ENCODE measurements around the gene SFRP4. TPM values are rescaled to one million over a fixed set of nuclear protein-coding genes. Genes with fewer than 3 reads are reported as not detected.

The SFRP4 gene
- total and polyA plus RNA-seq, 10 of the 15 experiments (the other 5 are each of a cell fraction or from before 2014, with no cell fraction given): 0.02 to 0.15 (median 0.14) TPM; not detected in 7

DNA sequence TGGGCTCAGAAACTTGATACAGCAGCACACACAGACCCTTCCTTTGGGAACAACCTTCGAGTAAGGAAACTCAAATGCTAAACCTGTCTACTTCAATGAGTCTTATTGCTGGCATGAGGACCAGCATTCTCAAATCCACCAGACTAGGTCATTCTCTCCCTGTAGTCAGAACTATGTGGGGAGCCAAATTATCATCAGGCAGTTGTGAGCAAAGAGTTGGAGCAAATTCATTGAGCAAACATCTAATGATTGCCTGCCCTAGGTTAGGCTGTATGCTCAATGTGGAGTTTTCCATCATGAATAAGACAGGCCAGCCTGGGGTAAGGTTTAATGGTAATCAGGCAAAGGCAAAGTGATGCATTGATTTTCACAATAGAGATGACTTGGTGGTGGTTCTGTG, 7.4 kb upstream of the SFRP4 start:
- no peak for FAIRE-seq
- Histone ChIP-seq H3K9ac (ENCODE audit: control insufficient read depth, insufficient read depth, low read length) (no peak overlapping the region), H3K9me3 (replicated peaks; ENCODE audit: control insufficient read depth, insufficient read depth, low read length) (peaks cover 8% of the 10 kb centered on the region; the same call in 2 of the 3 replicates), H2AFZ (ENCODE audit: control insufficient read depth, low read depth, low read length) (no peak overlapping the region), H3K27me3 (replicated peaks in 1 of 2; ENCODE audit: control insufficient read depth in 2 of 2, insufficient read depth in 2 of 2, low read length in 1 of 2) (no peaks in the 10 kb centered on the region), H3K4me3 (no peak overlapping the region), H4K20me1 (ENCODE audit: control insufficient read depth, insufficient read depth) (no peaks in the 10 kb centered on the region), H3K4me1 (ENCODE audit: control insufficient read depth, insufficient read depth, low read length) (peaks cover 5% of the 10 kb centered on the region; the same call in 1 of the 2 replicates), H3K79me2 (ENCODE audit: control insufficient read depth, insufficient read depth, low read length) (peaks cover 3% of the 10 kb centered on the region; the same call in 1 of the 2 replicates), H3K4me2 (ENCODE audit: control insufficient read depth, insufficient read depth) (no peak overlapping the region), H3K27ac (ENCODE audit: control insufficient read depth, insufficient read depth) (no peak overlapping the region), H3K36me3 (ENCODE audit: control insufficient read depth in 2 of 2, insufficient read depth in 2 of 2, low read length in 1 of 2) (no peaks in the 10 kb centered on the region)
- RAD21 ChIA-PET (ENCODE audit: unreplicated experiment): interaction anchor here (1.7 kb wide), 1 partner anchor 15 kb away, joined by 4 read pairs; no protein-coding TSS in a partner anchor
- CTCF ChIA-PET: interaction anchor here (0.9 kb wide), 1 partner anchor 12 kb away, joined by 3 read pairs; no protein-coding TSS in a partner anchor
- DNase-seq (ENCODE audit: low read depth, low spot score): no peak
- POLR2A ChIA-PET: no interaction called here
- intact Hi-C loops (cut with micrococcal nuclease; ENCODE audit: unreplicated experiment) (no loop called here), in situ Hi-C loops (cut with MboI) (no loop called here)
- no peak for ATAC-seq
- TF ChIP-seq, protein P1, sequence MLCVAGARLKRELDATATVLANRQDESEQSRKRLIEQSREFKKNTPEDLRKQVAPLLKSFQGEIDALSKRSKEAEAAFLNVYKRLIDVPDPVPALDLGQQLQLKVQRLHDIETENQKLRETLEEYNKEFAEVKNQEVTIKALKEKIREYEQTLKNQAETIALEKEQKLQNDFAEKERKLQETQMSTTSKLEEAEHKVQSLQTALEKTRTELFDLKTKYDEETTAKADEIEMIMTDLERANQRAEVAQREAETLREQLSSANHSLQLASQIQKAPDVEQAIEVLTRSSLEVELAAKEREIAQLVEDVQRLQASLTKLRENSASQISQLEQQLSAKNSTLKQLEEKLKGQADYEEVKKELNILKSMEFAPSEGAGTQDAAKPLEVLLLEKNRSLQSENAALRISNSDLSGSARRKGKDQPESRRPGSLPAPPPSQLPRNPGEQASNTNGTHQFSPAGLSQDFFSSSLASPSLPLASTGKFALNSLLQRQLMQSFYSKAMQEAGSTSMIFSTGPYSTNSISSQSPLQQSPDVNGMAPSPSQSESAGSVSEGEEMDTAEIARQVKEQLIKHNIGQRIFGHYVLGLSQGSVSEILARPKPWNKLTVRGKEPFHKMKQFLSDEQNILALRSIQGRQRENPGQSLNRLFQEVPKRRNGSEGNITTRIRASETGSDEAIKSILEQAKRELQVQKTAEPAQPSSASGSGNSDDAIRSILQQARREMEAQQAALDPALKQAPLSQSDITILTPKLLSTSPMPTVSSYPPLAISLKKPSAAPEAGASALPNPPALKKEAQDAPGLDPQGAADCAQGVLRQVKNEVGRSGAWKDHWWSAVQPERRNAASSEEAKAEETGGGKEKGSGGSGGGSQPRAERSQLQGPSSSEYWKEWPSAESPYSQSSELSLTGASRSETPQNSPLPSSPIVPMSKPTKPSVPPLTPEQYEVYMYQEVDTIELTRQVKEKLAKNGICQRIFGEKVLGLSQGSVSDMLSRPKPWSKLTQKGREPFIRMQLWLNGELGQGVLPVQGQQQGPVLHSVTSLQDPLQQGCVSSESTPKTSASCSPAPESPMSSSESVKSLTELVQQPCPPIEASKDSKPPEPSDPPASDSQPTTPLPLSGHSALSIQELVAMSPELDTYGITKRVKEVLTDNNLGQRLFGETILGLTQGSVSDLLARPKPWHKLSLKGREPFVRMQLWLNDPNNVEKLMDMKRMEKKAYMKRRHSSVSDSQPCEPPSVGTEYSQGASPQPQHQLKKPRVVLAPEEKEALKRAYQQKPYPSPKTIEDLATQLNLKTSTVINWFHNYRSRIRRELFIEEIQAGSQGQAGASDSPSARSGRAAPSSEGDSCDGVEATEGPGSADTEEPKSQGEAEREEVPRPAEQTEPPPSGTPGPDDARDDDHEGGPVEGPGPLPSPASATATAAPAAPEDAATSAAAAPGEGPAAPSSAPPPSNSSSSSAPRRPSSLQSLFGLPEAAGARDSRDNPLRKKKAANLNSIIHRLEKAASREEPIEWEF (IDR thresholded peaks at IDR 0.05; ENCODE audit: insufficient replicate concordance, low read depth, low read length): no peak
- no peak for TF ChIP-seq TCF3 (IDR thresholded peaks at IDR 0.05; ENCODE audit: borderline replicate concordance, insufficient read depth, low read depth, low read length)
- TF ChIP-seq, protein P2, sequence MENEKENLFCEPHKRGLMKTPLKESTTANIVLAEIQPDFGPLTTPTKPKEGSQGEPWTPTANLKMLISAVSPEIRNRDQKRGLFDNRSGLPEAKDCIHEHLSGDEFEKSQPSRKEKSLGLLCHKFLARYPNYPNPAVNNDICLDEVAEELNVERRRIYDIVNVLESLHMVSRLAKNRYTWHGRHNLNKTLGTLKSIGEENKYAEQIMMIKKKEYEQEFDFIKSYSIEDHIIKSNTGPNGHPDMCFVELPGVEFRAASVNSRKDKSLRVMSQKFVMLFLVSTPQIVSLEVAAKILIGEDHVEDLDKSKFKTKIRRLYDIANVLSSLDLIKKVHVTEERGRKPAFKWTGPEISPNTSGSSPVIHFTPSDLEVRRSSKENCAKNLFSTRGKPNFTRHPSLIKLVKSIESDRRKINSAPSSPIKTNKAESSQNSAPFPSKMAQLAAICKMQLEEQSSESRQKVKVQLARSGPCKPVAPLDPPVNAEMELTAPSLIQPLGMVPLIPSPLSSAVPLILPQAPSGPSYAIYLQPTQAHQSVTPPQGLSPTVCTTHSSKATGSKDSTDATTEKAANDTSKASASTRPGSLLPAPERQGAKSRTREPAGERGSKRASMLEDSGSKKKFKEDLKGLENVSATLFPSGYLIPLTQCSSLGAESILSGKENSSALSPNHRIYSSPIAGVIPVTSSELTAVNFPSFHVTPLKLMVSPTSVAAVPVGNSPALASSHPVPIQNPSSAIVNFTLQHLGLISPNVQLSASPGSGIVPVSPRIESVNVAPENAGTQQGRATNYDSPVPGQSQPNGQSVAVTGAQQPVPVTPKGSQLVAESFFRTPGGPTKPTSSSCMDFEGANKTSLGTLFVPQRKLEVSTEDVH (IDR thresholded peaks at IDR 0.05; ENCODE audit: low read depth, partially characterized antibody): no peak
- 4% methylated on average over 1 of the region's 1 CpG for WGBS (ENCODE audit: insufficient coverage, insufficient replicate concordance, low lambda C conversion rate, missing lambda C conversion rate)
- BruUV-seq (replicated peaks): no TSS peak
- SMC1A ChIA-PET (ENCODE audit: uncharacterized antibody, unreplicated experiment): interaction anchor here (1.9 to 2.5 kb wide), 2 partner anchors 9 to 20 kb away, joined by 7 to 9 read pairs; no protein-coding TSS in a partner anchor

All from GM12878 (cell line).